OCI-LY3 (cell line): ENCODE measurements around the gene GPAM.

Source experiments
- H2AFZ ChIP-seq: fragments of 200-600, 300-600 bp; shearing (Covaris generic); 2 replicates; pipeline ENCODE4 v1.6.0; 2014; ENCODE audit warnings: antibody characterized with exemption, low read depth, low read length
- H3K27ac ChIP-seq: fragments of 200-600, 300-600 bp; sonication (generic); 2 replicates; pipeline ENCODE4 v1.5.1; 2014; ENCODE audit warnings: mild to moderate bottlenecking, low read length, moderate library complexity, mixed read lengths
- H3K27me3 ChIP-seq: fragments of 200-600, 300-600 bp; sonication (generic); 2 replicates; pipeline ENCODE4 v1.6.1; 2014; ENCODE audit warnings: low read depth, low read length, mixed read lengths
- H3K36me3 ChIP-seq: fragments of 200-600, 300-600 bp; sonication (generic); replicated peaks from 2 replicates; pipeline ENCODE3; 2014; ENCODE audit warnings: low read depth, low read length, mixed read lengths
- H3K4me1 ChIP-seq: fragments of 300-600, 200-600 bp; sonication (generic); 2 replicates; pipeline ENCODE4 v1.6.1; 2014; ENCODE audit warnings: low read length, mixed read lengths
- H3K4me2 ChIP-seq: fragments of 200-600, 300-600 bp; sonication (generic); 2 replicates; pipeline ENCODE4 v1.6.1; 2014; ENCODE audit warnings: low read length, mixed read lengths
- H3K4me3 ChIP-seq: fragments of 300-600, 200-600 bp; sonication (generic); 2 replicates; pipeline ENCODE4 v1.5.1; 2014; ENCODE audit warnings: antibody characterized with exemption, mild to moderate bottlenecking, low read length, moderate library complexity
- H3K79me2 ChIP-seq: fragments of 300-600, 200-600 bp; shearing (Covaris generic); 2 replicates; pipeline ENCODE4 v1.6.1; 2014; ENCODE audit warnings: mild to moderate bottlenecking, low read length, mixed read lengths
- H3K9ac ChIP-seq: fragments of 300-600, 200-600 bp; shearing (Covaris generic); 2 replicates; pipeline ENCODE4 v1.6.0; 2014; ENCODE audit warnings: mild to moderate bottlenecking, low read length, moderate library complexity
- H3K9me3 ChIP-seq: fragments of 200-600, 300-600 bp; shearing (Covaris generic); 2 replicates; pipeline ENCODE4 v1.6.1; 2014; ENCODE audit warnings: low read length, mixed read lengths; ENCODE audit not compliant: insufficient read depth
- H4K20me1 ChIP-seq: fragments of 200-600, 300-600 bp; sonication (generic); 2 replicates; pipeline ENCODE4 v1.6.1; 2016; ENCODE audit warnings: low read length, mixed read lengths; ENCODE audit not compliant: insufficient read depth
- CTCF ChIP-seq: fragments of 200-600, 300-600 bp; sonication (generic); IDR thresholded peaks from 2 replicates; pipeline ENCODE4 v1.5.1; 2014; ENCODE audit warnings: antibody characterized with exemption, low read length, low read depth
- EZH2phosphoT487 ChIP-seq: fragments of 200-600 bp; shearing (Covaris generic); IDR thresholded peaks from 2 replicates; pipeline ENCODE4 v1.6.1; 2018; ENCODE audit warnings: antibody characterized with exemption, mixed run types, low read depth

Gene GPAM

GRCh38 chr10:112176543-112176942, 7.0 kb downstream of the GPAM start:
- Histone ChIP-seq H3K4me1 (no peaks in the 10 kb centered on the region), H3K27ac (no peak overlapping the region), H3K4me2 (no peak overlapping the region), H3K4me3 (no peak overlapping the region), H3K36me3 (peaks cover 20% of the 10 kb centered on the region), H3K9ac (no peak overlapping the region), H3K9me3 (no peaks in the 10 kb centered on the region), H3K27me3 (no peaks in the 10 kb centered on the region), H3K79me2 (no peaks in the 10 kb centered on the region), H4K20me1 (no peaks in the 10 kb centered on the region), H2AFZ (no peak overlapping the region)
- TF ChIP-seq EZH2phosphoT487 (no peak), CTCF (no peak)

GRCh38 chr10:112175409-112175808, 8.2 kb downstream of the GPAM start:
- H3K79me2 ChIP-seq = no peaks in the 10 kb centered on the region
- no peaks in the 10 kb centered on the region for H4K20me1 ChIP-seq
- H3K9ac ChIP-seq = no peak overlapping the region
- no peaks in the 10 kb centered on the region for H3K4me1 ChIP-seq
- H3K4me3 ChIP-seq = no peak overlapping the region
- H3K36me3 ChIP-seq = peaks cover 20% of the 10 kb centered on the region
- no peak for TF ChIP-seq EZH2phosphoT487
- TF ChIP-seq CTCF = no peak
- H2AFZ ChIP-seq = no peak overlapping the region
- H3K4me2 ChIP-seq = no peak overlapping the region
- no peak overlapping the region for H3K27ac ChIP-seq
- no peaks in the 10 kb centered on the region for H3K9me3 ChIP-seq
- H3K27me3 ChIP-seq = no peaks in the 10 kb centered on the region

GRCh38 chr10:112173206-112173605, 10.4 kb downstream of the GPAM start:
- H3K79me2 ChIP-seq = no peaks in the 10 kb centered on the region
- no peaks in the 10 kb centered on the region for H3K27me3 ChIP-seq
- no peak overlapping the region for H3K4me2 ChIP-seq
- TF ChIP-seq EZH2phosphoT487 (no peak), CTCF (no peak)
- no peak overlapping the region for H3K9ac ChIP-seq
- H3K9me3 ChIP-seq = no peaks in the 10 kb centered on the region
- no peaks in the 10 kb centered on the region for H4K20me1 ChIP-seq
- H2AFZ ChIP-seq = no peak overlapping the region
- H3K4me3 ChIP-seq = no peak overlapping the region
- H3K27ac ChIP-seq = no peak overlapping the region
- H3K36me3 ChIP-seq = peaks cover 18% of the 10 kb centered on the region
- H3K4me1 ChIP-seq = no peaks in the 10 kb centered on the region

GRCh38 chr10:112168733-112169132, 14.8 kb downstream of the GPAM start:
- Histone ChIP-seq H3K9ac (no peak overlapping the region), H3K36me3 (peaks cover 12% of the 10 kb centered on the region), H3K27ac (no peak overlapping the region), H3K4me1 (no peaks in the 10 kb centered on the region), H3K4me2 (no peak overlapping the region), H3K27me3 (no peaks in the 10 kb centered on the region), H3K79me2 (no peaks in the 10 kb centered on the region), H3K4me3 (no peak overlapping the region), H4K20me1 (no peaks in the 10 kb centered on the region), H2AFZ (no peak overlapping the region), H3K9me3 (no peaks in the 10 kb centered on the region)
- TF ChIP-seq EZH2phosphoT487 (no peak), CTCF (no peak)
